GM20431 (cell line): ENCODE results near the gene CDR2.
"Not testable (repeated sequence)": the region's sequence is repeated elsewhere in the genome, so short reads cannot be mapped to it uniquely, and the experiment has no call there.

Source experiments
- in situ Hi-C: fragments of 300-500 bp; cut with MseI, MboI; formaldehyde crosslinking; loops from one replicate; pipeline ENCODE4 v1.15.0; 2020; ENCODE audit warnings: low sequenced_read_pairs; ENCODE audit not compliant: unreplicated experiment

Gene CDR2

GRCh38 chr16:22379656-22380055 lies 5.2 kb upstream of the CDR2 start:
- in situ Hi-C loops, result no loop called here

- in situ Hi-C loops, result no loop called here
Measured at GRCh38 chr16:22375963-22376640, 1.7 kb upstream of the CDR2 start.

GRCh38 chr16:22375117-22375962 lies 921 bp upstream of the CDR2 start:
- in situ Hi-C loops, result no loop called here

GRCh38 chr16:22373662-22374310 lies 633 bp downstream of the CDR2 start:
- in situ Hi-C loops, result no loop called here

- in situ Hi-C loops, result no loop called here
Measured at GRCh38 chr16:22372882-22373661, 1.3 kb downstream of the CDR2 start.

GRCh38 chr16:22370038-22370820 lies 4.2 kb downstream of the CDR2 start:
- in situ Hi-C loops, result no loop called here

- in situ Hi-C loops, result no loop called here
Measured at GRCh38 chr16:22369221-22369811, 5.1 kb downstream of the CDR2 start.

- in situ Hi-C loops, result not testable (repeated sequence)
Measured at GRCh38 chr16:22368200-22368826, 6.1 kb downstream of the CDR2 start.

- in situ Hi-C loops, result no loop called here
Measured at GRCh38 chr16:22366889-22367288, 7.5 kb downstream of the CDR2 start.

GRCh38 chr16:22366371-22366770 lies 8.0 kb downstream of the CDR2 start:
- in situ Hi-C loops, result no loop called here

- in situ Hi-C loops, result no loop called here
Measured at GRCh38 chr16:22364241-22364640, 10.2 kb downstream of the CDR2 start.

GRCh38 chr16:22360963-22361659 lies 13.3 kb downstream of the CDR2 start:
- in situ Hi-C loops, result no loop called here

- in situ Hi-C loops, result no loop called here
Measured at GRCh38 chr16:22359679-22360078, 14.7 kb downstream of the CDR2 start.

GRCh38 chr16:22358000-22358399 lies 16.4 kb downstream of the CDR2 start:
- in situ Hi-C loops, result no loop called here

GRCh38 chr16:22357635-22357971 lies 16.8 kb downstream of the CDR2 start:
- in situ Hi-C loops, result no loop called here

GRCh38 chr16:22356930-22357634 lies 17.3 kb downstream of the CDR2 start:
- in situ Hi-C loops, result no loop called here

GRCh38 chr16:22355487-22355908 lies 18.9 kb downstream of the CDR2 start:
- in situ Hi-C loops, result no loop called here
